GM12801 (cell line): ENCODE measurements around the gene ARL8A.

Source experiments
- CTCF ChIP-seq: IDR thresholded peaks from one replicate; pipeline ENCODE4 v1.5.1; 2011; ENCODE audit warnings: control low read depth; ENCODE audit not compliant: insufficient read length; ENCODE audit errors: extremely low read depth

ARL8A gene

GRCh38 chr1:202121006-202121405 lies 23.5 kb downstream of the ARL8A start:
- TF ChIP-seq CTCF, result no peak

- no peak for TF ChIP-seq CTCF
Observed at GRCh38 chr1:202117898-202118371, 26.6 kb downstream of the ARL8A start.

- TF ChIP-seq CTCF, result no peak
Observed at GRCh38 chr1:202116287-202116686, 28.2 kb downstream of the ARL8A start.

GRCh38 chr1:202113690-202114300 lies 30.7 kb downstream of the ARL8A start:
- TF ChIP-seq CTCF, result no peak

- no peak for TF ChIP-seq CTCF
Observed at GRCh38 chr1:202112859-202113689, 31.5 kb downstream of the ARL8A start.

- TF ChIP-seq CTCF, result no peak
Observed at GRCh38 chr1:202110977-202111376, 33.6 kb downstream of the ARL8A start.

- TF ChIP-seq CTCF, result no peak
Observed at GRCh38 chr1:202107801-202108731, 36.5 kb downstream of the ARL8A start.
